OCI-LY7 (cell line): ENCODE data around the gene SPTBN4.

Experiments
- EZH2phosphoT487 ChIP-seq: fragments of 200-600 bp; sonication (generic); IDR thresholded peaks from 2 replicates; pipeline ENCODE4 v1.6.1; 2018; ENCODE audit warnings: low read depth, borderline replicate concordance, mild to moderate bottlenecking, mixed run types, antibody characterized with exemption, low read length, moderate library complexity, mixed read lengths
- TF ChIP-seq, protein P1 (sequence below): fragments of 200-600 bp; sonication (generic); conservative IDR thresholded peaks from 2 replicates; pipeline ENCODE4 v1.5.1; 2014; ENCODE audit warnings: mild to moderate bottlenecking, antibody characterized with exemption, low read length, moderate library complexity, mixed read lengths

DNA sequence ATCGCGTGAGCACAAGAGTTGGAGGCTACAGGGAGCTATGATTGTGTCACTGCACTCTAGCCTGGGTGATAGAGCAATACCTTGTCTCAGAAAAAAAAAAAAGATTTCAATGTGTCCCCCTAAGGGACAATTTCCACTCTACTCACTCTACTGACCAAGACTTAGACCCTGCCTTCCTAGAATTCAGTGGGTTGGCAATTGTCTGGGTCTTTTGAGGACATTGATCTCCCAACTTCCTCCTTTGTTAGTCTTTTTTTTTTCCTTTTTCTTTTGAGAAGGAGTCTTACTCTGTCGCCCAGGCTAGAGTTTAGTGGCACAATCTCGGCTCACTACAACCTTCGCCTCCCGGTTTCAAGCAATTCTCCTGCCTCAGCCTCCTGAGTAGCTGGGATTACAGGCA lies 2.2 kb downstream of the SPTBN4 start:
- TF ChIP-seq, protein P1, sequence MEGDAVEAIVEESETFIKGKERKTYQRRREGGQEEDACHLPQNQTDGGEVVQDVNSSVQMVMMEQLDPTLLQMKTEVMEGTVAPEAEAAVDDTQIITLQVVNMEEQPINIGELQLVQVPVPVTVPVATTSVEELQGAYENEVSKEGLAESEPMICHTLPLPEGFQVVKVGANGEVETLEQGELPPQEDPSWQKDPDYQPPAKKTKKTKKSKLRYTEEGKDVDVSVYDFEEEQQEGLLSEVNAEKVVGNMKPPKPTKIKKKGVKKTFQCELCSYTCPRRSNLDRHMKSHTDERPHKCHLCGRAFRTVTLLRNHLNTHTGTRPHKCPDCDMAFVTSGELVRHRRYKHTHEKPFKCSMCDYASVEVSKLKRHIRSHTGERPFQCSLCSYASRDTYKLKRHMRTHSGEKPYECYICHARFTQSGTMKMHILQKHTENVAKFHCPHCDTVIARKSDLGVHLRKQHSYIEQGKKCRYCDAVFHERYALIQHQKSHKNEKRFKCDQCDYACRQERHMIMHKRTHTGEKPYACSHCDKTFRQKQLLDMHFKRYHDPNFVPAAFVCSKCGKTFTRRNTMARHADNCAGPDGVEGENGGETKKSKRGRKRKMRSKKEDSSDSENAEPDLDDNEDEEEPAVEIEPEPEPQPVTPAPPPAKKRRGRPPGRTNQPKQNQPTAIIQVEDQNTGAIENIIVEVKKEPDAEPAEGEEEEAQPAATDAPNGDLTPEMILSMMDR, result no peak
- TF ChIP-seq EZH2phosphoT487, result no peak
